ENCODE data around the gene NT5C3B.
"Not testable (repeated sequence)": the region's sequence is repeated elsewhere in the genome, so short reads cannot be mapped to it uniquely, and the experiment has no call there.

NT5C3B gene

GRCh38 chr17:41782142-41782541, 53.9 kb downstream of the NT5C3B start:
- no peak for DNase-seq

- no peak for DNase-seq
Measured at GRCh38 chr17:41781404-41782110, 54.5 kb downstream of the NT5C3B start.

- no peak for DNase-seq
Measured at GRCh38 chr17:41779954-41780353, 56.1 kb downstream of the NT5C3B start.

GRCh38 chr17:41777574-41778188, 58.4 kb downstream of the NT5C3B start:
- DNase-seq: peak; percentile 89

GRCh38 chr17:41777157-41777573, 58.9 kb downstream of the NT5C3B start:
- DNase-seq: peak; percentile 29

- not testable (repeated sequence) for DNase-seq
Measured at GRCh38 chr17:41776262-41776900, 59.7 kb downstream of the NT5C3B start.

DNA sequence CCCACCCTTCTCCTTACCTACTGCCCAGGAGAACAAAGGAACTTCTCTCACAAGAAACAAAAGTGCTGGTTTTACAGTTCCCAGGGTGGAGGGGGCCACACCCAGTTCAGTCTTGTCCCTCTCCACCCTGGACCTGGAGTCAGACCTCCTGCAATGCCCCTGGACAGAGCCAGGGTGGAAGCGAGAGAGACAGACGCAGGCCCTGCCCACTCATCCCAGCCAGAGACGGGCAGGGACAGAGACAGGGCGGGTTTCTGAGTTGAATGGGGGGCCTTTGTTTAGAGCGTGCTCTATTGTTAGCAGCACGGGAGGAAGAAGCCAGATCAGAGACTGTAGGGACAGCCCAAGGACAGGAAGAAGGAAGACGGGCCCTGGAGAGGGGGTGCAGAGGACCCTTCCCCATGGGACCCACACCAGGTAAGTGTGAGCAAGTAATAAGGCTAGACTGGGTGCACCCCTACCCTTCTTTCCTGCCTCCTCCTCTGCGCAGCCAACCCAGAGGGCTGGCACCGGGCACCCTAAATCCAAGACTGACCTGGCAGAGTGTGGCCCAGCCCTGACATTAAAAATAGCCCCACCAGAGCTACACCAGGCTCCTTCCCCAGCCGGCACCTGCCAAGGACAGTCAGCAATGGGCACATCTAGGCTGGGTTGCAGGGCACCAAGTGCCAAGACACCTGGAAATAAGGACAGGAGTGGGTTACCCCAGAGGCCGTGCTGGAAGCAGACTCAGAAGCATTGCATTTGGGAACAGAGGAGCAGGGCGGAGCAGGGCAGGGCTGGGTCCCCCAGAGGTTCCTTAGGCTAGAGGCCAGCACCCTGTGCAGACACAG, 60.4 kb downstream of the NT5C3B start:
- no peak for DNase-seq

Measured in fibroblast of skin of scalp (primary cell).